Astrocyte (in vitro differentiated cells and primary cell): ENCODE results near the gene MEIKIN.

Source experiments
- CTCF ChIP-seq: IDR thresholded peaks from 2 replicates; pipeline ENCODE4 v1.5.1; 2011; ENCODE audit warnings: low read depth, mild to moderate bottlenecking, inconsistent platforms, low read length, moderate library complexity; ENCODE audit not compliant: insufficient read depth
- EZH2 ChIP-seq: IDR thresholded peaks from 2 replicates; pipeline ENCODE4 v1.6.1; 2012; ENCODE audit warnings: mild to moderate bottlenecking, low read length, inconsistent platforms; ENCODE audit not compliant: insufficient read depth

- TF ChIP-seq CTCF (no peak), EZH2 (no peak)
Measured at GRCh38 chr5:131854134-131854533, 91.3 kb downstream of the MEIKIN start.
